Measurements from ENCODE around the gene STX2.

STX2 gene

DNA sequence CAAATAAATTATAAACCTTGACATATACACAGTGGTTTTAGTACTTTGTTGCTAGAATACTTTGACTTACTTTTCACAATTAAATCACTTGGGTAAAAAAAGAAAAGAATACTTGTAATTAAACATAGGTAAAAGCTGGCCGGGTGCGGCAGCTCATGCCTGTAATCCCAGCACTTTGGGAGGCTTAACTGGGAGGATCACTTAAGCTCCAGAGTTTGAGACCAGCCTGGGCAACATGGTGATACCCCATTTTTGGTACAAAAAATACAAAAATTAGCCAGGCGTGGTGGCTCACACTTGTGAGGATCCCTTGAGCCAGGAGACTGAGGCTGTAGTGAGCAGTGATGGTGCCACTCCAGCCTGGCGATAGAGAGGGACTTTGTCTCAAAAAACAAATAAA, 7.8 kb downstream of the STX2 start:
- DNase-seq (ENCODE audit: low spot score): no peak

DNA sequence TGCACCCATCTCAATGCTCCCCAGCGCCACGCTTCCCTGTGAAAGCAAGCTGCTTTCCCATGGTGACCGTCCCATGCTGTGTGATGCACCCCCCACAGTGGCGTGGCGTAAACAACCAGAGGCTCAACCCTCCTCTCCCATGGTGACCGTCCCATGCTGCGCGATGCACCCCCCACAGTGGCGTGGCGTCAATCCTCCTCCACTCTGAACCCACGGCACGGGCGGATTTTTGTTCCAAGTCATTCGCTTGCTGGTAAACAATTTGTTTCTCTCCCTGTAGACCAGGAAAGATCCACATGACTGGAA, 8.9 kb downstream of the STX2 start:
- DNase-seq (ENCODE audit: low spot score): no peak

DNA sequence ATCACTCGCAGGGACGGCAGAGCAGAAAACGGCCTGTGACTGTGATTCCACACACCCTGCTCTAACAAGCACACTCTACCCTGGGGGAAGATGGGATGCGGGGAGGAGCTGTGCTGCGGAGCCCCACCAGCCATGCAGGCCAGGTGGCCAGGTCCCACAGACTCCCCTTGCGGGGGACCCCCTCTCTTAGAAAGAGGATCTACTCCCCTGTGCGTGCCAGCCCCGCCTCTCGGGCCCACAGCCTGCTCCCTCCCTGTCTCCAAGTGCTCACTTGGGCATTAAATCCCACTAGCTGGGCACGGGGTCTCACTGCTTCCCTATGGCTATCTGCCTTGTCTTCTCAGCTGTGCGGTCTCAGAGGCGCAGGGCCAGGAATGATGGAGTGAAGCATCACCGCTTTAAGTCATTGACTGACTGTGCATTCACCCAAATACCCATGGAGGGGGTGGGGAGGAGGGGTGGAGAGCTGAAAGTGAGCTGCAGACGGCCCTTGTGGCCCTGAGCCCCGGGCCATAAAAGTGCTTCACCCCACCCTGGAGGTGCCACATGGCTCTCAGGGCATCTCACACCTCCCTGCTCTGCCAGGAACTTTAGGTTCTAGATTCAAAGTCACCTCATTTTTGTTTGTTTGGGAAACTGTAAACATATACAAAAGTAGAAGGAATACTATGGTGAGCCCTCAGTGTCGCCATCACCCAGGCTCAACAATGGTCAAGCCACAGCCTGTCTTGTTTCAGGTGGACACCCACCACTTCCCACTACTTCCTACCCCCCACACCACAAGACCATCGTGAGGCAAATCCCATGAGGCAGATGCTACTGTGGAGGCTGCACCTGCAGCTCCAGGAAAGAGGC, 9.4 kb downstream of the STX2 start:
- DNase-seq (ENCODE audit: low spot score): no peak

DNA sequence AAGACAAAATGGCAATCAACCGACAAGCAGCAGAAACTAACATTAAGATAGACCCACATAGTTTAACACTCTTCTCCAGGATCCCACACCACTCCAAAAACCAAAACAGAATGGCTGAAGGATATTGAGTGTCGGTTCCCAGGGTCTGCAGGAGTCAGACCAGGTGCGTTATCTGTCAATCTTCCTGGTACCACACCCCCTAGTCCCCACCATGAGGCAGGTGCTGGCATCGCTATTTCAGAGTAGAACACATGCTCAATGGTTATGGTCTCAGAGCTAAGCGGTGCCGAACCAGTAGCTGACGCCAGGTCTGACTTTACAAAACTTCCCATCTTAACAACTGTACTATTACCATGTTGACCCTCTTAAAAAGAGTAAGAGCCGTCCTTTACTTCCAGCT, 10.2 kb downstream of the STX2 start:
- DNase-seq (ENCODE audit: low spot score): no peak

DNA sequence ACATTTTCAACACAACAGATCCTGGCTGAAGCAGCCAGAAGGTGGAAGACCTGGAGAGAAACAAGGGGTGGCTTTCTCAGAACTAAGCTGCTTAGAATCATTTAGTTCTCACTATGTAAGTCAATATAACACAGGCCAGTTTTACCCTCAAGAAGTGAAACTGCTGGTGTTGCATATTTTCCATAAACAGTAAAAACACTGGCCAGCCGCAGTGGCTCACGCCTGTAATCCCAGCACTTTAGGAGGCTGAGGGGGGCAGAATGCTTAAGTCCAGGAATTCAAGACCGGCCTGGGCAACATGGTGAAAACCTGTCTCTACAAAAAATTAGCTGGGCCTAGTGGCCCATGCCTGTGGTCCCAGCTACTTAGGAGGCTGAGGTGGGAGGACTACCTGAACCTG, 11.6 kb downstream of the STX2 start:
- no peak for DNase-seq (ENCODE audit: low spot score)

DNA sequence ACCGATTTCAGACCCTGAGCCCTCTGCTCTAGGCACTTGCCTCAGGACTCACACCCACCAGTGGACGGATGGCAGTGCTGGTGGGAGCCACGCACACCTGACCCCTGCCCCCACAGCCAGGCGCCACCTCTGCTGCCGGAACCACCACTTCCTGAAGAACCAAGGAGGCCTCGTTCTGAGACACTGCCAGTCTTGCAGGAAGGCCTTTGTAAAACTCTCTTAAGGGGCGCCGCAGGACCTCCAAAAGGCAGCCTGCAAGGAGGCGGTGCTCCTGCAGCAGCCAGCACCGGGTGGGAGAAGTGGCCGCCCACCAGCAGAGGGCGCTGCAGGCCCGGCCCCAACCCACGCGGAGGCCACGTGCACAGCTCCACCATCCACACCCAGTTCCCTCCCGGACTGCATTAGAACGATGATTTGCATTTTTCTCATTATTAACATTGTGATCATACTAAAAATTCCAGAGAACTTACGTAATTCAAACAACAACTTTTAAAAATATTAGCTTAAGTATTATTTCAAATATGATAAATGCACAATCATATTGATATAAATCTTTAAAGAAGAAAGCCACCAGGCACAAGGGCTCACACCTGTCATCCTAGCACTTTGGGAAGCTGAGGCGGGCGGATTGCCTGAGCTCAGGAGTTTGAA, 12.8 kb downstream of the STX2 start:
- DNase-seq (ENCODE audit: low spot score): peak; percentile 89

DNA sequence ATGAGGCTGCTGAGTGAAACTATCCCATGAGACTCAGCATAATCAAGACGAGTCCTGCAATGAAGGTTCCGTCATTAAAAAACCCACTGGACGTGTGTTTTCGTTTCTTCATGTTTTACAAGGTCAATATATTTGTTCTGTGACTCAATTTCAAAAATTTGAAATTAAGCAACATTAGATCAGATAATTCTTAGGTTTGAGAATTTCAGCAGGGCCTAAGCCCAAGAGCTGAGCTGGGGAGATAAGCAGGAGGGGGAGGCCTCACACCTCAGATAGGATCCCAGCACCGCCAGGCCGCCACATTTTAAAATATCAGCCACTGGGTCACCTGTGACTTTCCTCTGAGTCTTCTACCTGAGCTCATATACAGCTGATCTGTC, 13.3 kb downstream of the STX2 start:
- no peak for DNase-seq (ENCODE audit: low spot score)

DNA sequence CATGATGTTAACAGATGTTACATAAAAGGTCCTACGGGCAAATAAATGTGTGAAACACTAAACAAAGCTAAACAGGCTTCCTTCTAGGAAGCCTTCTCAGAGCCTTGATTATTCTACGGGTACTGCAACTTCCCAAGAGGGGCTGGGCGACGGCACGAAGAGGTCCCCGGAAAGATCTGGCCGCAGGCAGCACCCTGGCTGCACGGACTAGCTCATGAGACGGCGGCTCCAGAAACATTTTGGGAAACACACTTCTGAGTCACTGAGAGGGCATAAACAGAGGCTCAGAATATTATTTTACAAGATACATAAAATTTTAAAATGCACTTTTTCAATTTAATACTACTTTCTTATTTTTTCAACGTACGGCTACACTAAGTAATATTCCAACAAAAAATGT, 19.4 kb downstream of the STX2 start:
- DNase-seq (ENCODE audit: low spot score): no peak

DNA sequence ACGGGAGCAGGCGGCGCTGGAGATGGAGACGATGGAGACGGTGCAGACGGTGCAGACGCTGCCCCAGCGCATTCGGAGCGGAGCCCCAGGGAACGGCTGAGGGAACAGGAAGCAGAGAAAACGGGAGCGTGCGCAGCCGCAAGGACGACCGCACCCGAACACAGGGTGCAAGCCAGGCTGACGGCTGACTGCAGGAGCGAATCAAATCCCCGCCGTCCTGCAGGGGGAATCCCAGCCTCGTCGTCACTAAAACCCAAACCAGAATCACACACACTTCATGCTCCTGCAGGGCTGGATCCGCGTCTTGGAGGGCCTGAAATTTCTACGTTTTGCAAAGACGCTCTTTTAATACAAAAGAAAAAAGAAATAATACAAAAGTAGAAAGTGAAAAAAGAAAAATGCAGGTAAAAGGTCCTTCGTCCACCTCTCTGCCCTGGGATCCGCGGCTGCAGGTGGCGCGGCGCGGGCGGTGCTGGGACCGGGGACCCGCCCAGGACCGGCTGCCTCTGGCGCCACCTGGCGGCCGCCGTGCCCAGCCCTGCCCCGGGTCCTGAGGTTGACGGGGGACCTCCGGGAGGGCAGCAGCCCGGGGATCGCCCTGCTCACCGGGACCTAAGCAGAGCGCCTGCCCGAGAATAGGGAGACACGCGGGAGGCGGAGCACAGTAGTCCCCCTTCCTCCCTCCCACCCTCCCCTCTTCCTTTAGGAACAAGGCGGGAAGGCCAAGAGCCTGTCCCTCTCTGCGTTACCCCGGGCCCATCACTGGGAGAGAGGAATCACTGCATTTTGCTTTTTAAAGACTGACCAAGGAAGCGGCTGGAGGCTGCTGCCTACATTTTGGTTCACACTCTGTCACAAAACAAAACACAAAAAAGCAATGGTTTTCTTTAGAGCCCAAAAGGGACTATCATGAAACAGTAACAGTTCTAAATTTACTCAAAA, 20.1 kb downstream of the STX2 start:
- DNase-seq (ENCODE audit: low spot score): peak; percentile 87

DNA sequence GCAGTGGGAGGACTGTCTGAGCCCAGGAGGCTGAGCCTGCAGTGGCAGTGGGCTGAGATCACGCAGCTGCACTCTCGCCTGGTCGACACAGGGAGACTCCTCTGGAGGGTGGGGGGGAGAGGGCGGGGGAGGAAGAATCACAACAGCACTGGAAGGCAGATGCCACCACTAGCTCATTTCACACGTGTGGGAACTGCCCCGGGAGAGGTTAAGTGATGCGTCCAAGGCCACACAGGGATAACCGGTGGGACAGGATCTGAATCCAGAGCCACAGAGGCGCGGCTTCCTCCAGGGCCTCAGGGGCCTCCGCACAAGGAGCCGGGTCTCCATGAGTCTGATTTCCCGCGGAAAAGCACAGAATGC, 20.8 kb downstream of the STX2 start:
- no peak for DNase-seq (ENCODE audit: low spot score)

DNA sequence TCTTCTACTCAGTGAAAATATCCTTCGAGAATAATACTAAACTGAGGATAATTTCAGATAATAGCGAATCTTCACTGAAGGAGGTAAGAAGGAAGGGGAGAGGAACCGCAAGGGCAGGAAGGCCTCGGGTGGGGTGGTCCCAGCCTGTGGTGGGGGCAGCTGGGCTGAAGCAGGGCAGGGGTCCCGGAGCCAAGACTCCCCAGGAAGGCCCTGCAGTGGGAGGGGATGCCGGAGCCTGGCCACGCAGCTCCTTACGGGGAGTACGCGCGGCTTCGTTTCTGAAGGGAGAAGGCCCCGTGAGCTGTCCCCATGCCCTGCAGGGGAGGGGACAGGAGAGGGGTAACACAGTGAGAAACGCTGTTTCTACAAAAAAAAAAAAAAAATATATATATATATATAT, 21.2 kb downstream of the STX2 start:
- no peak for DNase-seq (ENCODE audit: low spot score)

DNA sequence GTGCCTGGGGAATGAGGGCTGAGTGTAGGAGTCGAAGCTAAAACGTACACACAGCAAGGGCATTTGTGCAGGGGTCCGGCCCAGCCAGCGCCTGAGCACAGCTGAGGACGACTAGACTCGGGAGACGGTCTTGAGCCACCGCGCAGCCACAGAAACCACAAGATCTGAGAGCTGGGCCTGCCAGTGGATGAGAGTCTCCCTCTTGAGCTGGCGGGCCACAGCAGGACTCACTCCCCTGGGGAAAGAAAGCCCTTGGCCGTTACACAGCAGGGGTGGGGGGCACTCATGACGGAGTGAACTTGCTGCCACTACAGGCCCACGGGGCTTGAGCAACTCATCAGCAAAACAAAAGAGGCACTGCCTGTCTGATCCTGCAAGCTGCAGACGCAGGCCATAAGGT, 23.0 kb downstream of the STX2 start:
- DNase-seq (ENCODE audit: low spot score): no peak

DNA sequence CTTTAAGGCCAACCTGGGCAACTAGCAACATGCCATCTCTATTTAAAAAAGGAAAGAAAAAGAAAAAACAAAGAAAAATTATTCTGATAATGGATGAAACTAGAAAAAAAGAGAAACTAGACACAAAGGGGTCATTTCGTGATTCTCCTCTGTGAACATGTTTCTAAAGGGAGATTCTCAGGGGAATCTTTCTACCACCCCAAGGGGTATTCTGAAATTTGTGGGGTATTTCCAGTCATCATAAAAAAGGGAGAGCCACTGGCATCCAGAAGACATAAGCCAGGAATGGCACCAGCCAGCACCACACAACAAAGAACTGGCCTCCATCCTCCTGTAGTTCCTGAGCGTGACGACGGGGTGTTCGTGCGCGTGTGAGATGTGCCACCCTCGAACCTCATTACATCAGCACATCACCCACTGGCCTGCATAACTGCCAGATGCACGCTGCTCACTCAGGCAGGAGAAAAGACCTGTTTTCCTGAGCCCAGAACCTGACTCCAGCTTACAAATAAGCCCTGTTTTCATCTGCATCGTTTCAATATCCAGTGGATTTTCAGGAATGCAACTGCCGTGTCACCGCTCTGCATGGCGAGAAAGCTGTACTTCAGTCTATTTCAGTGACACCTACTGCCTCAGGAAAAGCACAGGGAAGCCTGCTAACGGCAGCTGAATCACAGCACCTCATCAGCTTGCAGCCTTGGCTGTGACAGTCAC, 23.9 kb downstream of the STX2 start:
- no peak for DNase-seq (ENCODE audit: low spot score)

DNA sequence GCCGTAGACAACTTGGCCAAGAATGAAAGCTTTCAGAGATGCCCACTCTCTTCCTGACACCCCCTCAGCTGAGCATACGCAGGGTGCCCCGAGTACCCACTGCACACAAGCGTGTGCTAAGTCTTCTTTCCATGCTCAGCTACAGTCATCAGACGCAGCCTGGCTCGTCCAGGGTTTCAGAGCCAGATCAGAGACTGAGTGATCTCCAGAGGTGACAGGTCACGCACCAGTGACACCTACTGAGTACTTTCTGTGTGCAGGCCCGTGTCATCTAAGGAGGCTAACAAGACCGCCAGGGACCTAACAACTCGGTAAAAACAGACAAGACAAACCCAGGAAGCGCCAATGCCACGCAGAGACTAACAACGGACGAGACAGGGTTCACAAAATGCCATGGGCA, 25.1 kb downstream of the STX2 start:
- DNase-seq (ENCODE audit: low spot score): no peak

DNA sequence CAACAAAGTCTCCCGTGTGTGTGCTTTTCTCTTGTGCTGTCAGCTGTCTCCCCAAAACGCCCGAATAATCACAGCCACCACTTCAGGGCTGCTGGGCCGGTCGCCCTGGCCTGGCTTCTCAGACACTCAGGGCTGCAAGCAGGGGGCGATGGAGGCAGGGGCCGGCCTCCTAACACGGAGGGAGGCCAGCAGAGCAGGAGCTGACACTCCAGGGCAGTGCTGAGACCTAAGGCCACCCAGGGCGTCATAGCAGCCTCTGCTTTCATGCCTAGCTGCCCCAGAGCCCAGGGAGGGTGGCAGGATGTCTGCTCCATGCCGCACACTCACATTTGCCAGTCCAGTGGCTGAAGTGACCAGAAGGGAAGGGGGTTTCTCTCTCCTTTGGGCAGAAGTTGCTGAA, 25.6 kb downstream of the STX2 start:
- DNase-seq (ENCODE audit: low spot score): no peak

DNA sequence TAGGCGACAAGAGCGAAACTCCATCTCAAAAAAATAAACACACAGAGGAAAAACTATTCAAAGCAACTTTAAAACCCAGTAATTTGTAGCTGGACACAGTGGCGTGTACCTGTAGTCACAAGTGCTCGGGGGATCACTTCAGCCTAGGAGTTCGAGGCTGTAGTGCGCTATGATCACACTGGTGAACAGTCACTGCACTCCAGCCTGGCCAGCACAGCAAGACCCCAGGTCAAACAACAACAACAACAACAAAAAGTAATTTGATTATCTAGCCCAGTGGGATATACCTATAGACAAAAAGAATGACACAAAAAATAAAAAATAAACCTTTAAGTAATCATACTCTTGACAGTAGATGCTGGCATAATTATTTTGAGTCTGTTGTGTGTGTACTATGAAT, 29.3 kb downstream of the STX2 start:
- DNase-seq (ENCODE audit: low spot score): no peak

DNA sequence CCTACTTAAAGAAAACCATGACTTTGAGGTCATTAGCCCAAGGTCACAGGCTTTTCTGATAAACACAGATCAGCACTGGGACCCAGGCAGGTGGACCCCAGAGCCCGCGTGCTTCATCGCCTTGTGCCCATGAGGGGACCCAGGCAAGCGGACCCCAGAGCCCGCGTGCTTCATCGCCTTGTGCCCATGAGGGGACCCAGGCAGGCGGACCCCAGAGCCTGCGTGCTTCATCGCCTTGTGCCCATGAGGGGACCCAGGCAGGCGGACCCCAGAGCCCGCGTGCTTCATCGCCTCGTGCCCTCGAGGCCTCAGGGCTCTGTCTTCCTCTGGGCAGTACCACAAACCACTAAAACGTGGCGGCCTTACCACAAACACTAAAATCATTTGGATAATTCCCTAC, 31.7 kb downstream of the STX2 start:
- DNase-seq (ENCODE audit: low spot score): no peak

DNA sequence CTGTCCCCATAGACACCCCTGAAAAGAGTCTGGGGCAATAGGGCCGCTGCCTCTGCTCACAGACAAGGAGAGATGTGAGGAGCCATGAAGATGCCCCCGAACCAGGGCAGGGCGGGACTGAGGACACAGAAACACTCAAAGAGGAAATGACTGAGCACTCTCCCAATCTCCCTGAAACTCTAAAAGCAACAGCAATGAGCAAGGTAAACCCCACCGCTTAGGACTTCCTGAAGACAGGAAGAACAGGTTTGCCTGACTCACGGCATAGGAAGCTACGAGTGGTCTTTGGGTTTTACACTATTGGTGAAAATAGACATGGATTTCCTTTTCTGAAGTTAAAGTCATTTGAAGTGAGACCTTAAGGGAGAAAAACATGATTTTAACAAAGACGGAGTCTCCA, 32.5 kb downstream of the STX2 start:
- DNase-seq (ENCODE audit: low spot score): no peak

DNA sequence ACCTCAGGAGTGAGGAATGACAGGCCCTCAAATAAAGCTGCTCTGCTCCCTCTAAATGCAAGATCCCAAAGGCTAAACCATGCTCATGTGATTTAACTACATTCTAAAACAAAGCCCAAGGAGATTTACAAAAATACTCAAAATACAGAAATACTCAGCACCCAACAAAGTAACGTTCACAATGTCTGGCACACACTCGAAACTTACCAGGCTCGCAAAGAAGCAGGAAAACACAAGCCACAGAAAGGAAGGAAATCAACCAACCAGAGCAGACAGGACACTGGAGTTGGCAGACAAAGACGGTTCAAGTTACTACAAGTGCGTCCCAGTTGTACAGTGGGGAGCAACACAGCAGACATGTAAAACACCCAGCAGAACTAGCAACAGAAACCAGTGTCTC, 33.4 kb downstream of the STX2 start:
- no peak for DNase-seq (ENCODE audit: low spot score)

DNA sequence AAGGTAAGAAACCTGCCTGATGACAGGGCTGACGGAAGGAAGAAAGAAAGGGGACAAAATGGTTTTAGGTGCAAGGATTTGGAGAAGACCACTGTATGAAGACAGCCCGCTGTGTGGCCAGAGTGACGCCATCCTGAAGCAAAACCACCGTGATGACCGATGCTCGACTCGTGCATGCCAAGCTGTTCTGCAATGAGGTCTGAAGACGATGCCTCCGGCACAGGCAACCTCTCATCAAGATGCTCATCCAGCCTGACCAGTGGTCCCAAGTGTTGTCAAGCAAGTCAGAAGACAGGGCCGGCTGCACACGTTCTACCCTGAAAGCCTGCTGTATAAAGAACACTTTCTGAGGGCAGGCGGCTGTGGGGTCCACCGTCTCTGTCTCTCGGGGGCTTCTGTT, 34.8 kb downstream of the STX2 start:
- DNase-seq (ENCODE audit: low spot score): no peak

DNA sequence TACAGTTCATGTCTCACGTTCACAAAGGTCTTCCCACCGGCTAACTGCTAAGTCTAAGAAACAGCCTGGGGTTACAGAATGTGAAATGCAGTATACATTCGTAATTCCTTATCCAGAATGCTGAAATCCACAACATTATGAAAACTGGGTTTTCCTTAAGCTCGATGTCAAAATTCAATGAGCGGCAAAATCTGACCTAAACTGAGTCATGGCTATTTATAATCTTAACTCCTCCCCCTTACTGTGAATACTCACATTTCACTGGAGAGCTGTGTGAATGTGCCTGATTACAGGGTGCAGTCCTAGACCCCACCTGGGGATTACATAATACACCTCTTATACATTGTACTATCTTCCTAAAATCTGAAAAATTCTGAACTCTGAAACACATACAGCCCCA, 35.3 kb downstream of the STX2 start:
- DNase-seq (ENCODE audit: low spot score): no peak

DNA sequence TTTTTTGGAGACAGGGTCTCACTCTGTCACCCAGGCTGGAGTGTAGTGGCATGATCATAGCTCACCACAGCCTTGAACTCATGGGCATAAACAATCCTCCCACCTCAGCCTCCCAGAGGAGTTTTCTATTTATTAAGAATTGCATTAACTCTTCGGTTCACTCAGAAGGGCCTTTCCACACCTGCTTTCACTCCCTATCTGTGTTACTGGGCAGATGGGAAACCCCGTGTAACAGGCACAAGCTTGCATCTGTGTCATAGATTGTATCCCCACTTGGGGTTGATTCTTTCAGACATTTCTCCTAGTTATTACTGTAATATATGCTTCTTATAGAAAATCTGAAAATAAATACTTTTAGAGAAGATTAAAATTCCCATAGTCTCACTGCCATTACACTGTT, 38.7 kb downstream of the STX2 start:
- no peak for DNase-seq (ENCODE audit: low spot score)

DNA sequence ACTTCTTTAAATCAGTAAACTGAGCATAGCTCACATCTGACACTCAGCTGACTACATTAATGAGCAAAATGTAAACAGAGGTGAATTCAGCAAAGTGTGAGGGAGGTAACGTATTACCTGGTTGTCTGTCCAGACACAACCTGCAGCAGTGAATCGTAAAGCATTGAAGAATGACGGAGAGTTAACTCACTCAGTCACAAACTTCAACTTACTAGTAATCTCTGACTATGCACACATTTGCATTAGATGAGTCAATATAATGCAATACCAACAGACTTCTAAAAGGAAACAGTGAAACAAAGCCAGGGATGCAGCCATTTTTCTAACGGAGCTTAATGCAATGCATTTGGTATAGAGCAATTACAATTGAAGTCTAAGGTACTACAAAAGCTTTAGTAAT, 40.0 kb downstream of the STX2 start:
- DNase-seq (ENCODE audit: low spot score): no peak
